Stimulated activated CD4-positive, alpha-beta T cell treated with anti-CD3 and anti-CD28 coated beads, Interleukin-2, amount 100 ng/mL, for 24 hours (primary cell): ENCODE data around the gene BRSK2.
"Not testable (repeated sequence)": the region's sequence is repeated elsewhere in the genome, so short reads cannot be mapped to it uniquely, and the experiment has no call there.

Experiments
- DNase-seq, 2 donors: peaks; one replicate each; pipeline ENCODE4 v3.0.0-alpha.2; 2020

The BRSK2 gene

DNA sequence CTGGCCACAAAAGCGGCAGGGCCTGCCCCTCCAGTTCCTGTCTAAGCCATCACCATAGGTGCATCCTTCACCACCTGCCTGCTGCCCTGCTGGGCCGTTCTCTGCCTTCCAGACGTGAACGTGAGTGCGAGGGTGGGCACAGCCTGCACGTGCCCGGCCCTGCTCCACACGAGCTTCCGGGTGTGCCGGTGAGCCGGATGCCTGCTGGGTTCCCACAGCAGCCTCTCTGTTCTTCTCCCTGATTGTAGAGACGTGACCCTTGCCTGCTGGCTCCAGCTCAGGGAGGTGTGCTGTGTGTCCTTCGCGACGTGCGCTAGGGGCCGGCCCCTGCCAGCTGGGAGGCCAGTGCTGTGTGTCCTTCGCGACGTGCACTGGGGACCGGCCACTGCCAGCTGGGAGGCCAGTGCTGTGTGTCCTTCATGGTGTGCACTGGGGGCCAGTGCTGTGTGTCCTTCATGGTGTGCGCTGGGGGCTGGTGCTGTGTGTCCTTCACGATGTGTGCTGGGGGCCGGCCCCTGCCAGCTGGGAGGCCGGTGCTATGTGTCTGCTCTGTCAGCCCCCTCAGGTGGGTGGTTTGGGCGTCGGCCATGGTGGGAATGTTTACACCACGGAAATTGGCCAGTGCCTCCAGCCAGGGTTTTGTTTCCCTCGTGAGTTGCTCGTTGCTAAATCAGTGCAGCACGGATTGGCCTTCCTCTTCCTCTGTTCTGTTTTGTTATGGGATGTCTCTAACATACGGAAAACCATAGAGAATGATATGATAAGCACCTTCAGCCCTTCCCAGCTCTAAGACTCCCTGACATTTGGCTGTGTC is 35.4 kb upstream of the BRSK2 start:
- DNase-seq, result no peak

DNA sequence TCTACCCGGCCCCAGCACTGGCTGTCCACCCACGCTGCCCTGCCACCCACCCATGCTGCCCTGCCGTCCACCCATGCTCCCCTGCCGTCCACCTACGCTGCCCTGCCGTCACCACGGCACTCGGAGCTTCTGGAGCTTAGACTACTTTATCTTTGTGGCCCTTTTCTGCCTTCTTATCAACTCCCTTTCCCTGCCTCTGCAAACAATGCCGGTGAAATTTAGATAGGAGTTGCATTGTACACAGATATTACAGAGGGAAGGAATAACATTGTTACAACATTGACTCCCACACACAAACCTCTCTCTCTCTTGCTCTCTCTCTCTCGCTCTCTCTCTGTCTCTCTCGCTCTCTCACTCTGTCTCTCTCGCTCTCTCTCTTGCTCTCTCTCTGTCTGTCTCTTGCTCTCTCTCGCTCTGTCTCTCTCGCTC is 33.7 kb upstream of the BRSK2 start:
- DNase-seq, result no peak

DNA sequence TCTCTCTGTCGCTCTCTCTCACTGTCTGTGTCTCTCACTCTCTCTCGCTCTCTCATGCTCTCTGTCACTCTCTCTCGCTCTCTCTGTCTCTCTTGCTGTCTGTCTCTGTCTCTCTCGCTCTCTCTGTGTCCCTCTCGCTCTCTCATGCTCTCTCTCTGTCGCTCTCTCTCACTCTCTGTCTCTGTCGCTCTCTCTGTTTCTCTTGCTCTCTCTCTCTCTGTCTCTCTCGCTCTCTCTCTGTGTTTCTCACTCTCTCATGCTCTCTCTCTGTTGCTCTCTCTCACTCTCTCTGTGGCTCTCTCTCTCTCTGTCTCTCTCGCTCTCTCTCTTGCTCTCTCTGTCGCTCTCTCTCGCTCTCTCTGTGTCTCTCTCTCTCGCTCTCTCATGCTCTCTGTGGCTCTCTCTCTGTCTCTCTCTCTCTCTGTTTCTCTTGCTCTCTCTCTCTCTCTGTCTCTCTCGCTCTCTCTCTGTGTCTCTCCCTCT is 33.2 kb upstream of the BRSK2 start:
- DNase-seq, result no peak

DNA sequence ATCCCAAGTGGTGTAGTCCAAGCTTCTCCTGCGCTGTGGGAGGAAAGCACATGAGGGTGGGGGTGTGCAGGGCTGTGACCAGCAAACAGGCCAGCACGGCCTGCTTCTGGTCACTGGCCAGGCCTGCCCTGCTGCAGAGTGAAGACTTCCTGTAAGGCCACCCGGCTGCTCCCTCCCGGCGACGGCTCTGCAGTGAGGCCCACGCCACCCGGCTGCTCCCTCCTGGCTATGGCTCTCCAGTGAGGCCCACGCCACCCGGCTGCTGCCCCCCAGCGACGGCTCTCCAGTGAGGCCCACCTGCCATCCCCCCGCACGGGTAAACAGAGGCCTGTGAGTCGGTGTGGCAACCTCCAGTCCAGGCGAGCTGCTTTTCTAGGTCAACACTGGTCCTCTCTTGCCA is 31.4 kb upstream of the BRSK2 start:
- no peak for DNase-seq

DNA sequence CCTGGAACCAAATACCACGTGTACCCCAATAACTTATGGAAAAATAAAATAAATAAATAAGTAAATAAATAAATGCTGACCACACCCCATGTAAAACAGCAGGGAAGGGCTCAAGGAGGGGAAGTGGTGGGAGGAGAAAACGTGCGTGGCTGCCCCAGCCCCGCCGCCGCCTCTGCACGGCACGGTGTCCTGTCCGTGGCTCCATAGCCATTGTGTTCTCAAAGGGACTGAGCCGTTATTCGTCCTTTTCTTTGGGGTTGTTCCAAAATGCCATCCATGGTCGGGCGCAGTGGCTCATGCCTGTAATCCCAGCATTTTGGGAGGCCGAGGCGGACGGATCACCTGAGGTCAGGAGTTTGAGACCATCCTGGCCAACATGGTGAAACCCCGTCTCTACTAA is 30.8 kb upstream of the BRSK2 start:
- not testable (repeated sequence) for DNase-seq

DNA sequence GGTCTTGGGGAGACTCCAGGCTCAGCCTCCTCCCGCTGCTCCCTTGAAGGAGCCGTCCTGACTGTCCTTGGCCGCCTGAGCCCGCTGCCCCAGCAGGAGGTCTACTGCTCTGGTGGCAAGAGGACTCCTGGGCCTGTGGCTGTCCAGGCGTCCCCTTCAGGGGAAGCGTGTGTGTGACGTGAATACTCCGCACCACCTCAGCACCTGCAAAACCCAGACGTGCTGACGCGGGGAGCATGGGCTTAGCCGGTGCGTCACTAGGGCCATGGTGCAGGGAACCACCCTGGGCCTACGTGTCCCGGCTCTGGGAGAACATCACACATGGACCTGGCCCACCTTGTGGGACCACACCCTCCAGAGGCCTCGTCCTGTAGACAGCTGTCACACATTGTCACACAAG is 30.2 kb upstream of the BRSK2 start:
- no peak for DNase-seq

DNA sequence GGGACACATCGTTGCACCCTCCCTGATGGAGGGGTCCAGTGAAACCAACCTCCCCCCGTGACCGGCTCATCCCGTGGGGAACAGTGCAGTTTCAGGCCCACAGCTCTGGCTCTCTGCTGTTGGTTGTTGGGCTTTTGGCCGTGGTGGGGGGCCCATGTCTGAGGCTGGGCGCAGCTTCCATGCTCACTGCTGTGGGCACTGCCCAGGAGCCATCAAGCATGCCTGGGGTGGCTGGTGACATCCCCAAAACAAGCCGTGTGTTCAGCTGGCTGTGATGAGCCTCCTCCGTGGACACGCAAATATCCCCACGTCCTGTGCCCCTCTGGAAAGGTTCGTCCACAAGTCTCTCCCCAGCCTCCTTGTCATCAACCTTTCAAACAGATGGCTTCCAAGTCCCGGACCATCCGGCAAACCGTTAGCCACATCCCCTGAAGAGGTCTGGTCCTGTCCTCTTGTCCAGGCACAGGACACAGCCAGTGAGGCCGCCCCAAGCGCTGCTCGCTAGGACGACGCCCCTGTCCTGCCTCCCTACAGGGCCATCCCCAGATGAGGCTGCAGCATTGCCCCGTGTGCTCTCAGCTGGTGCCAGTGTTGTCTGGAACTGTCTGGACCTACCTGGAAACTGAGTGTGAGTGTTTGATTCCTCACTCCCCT is 29.4 kb upstream of the BRSK2 start:
- DNase-seq, result no peak

DNA sequence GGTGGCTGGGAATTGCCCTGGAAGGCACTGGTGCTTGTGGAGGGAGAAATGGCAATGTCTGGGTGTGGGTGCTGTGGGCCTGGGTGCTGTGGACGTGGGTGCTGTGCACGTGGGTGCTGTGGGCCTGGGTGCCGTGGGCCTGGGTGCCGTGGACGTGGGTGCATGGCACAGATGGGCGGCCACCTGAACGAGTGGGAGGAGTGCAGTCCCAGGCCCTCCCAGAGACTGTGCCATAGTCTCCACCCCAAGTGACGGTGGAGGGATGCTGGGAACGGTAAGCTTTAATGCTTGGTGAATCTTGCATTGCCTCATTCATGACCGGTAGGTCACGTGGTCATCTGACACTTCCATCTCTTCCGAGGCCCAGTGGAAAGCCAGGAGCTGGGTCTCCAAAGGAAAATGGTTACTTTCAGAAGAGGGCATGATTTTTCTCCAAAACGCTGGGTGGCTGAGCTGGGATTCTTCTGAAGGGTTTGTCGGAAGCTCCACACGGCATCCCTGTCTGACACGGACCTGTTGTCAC is 28.8 kb upstream of the BRSK2 start:
- no peak for DNase-seq

DNA sequence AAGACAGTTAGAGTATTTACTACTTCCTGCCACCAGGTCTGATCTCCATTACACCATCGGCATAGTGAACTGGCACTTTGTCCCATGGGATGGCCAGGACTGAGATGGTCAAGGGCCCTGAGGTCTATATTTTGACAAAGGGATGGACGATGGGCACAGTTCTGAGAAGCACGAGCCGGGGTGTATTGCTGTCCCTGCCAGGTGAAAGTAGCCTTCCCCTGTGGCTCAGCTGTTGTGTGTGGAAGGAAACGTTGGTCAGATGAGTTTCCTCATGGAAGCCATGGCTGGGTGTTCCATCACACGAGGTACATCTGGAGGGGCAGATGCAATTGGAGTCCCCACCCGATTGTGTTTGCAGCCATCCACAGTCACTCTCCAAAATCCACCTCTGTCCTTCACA is 27.9 kb upstream of the BRSK2 start:
- DNase-seq, result no peak

DNA sequence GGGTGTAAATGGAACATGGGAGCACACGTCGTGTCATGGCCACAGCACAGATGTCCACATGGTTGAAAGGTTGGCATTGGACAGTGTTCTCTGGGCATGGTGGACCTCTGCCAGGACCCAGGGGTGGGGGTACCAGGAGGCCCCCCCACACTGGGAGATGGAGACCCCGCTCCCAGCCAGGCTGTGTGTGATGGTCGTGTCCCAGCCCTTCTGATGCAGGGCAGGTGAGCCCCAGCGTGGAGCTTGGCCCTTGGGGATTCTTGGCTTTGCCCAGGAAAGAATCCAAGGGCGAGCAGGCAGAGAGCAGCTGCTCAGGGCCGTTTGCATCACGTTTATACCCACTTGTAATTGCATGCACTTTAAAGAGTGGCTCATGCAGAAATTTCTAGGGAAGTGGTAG is 22.0 kb upstream of the BRSK2 start:
- no peak for DNase-seq

DNA sequence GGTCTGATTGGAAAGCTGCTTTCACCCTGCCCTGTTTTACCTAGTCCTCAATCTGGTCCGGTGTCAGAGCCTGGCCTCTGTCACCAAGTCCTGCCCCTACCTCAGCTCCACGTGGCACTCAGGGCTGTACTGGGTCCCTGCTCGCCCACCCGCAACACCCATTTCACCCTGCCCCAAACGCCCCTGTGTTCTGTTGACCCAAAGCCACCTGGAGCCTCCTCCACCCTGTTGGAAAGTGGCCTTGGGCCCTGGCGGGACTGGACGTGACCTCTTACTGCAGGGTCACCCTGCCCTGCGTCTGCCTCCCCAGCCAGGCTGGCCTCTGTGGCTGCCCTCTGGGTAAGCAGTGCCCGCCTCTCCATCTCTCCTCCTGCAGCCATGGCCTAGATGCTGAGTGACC is 21.5 kb upstream of the BRSK2 start:
- DNase-seq, result no peak

DNA sequence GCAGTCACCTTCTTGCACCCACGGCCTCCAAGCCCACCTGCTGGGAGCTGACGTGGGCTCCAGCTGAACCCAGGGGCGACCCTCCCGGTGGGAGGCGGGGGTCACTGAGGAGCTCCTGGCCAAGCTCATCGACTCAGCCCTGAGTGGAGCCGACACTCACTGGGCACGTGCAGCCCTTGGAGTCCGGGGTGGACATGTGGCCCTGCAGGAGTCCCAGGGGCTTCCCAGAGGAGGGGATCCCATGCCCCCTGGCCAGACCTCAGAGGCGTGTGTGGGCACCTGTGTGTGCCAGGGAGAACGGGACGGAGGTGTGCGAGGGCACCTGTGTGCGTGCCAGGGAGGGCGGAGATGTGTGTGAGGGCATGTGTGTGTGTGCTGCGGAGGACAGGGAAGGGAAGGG is 20.8 kb upstream of the BRSK2 start:
- no peak for DNase-seq

DNA sequence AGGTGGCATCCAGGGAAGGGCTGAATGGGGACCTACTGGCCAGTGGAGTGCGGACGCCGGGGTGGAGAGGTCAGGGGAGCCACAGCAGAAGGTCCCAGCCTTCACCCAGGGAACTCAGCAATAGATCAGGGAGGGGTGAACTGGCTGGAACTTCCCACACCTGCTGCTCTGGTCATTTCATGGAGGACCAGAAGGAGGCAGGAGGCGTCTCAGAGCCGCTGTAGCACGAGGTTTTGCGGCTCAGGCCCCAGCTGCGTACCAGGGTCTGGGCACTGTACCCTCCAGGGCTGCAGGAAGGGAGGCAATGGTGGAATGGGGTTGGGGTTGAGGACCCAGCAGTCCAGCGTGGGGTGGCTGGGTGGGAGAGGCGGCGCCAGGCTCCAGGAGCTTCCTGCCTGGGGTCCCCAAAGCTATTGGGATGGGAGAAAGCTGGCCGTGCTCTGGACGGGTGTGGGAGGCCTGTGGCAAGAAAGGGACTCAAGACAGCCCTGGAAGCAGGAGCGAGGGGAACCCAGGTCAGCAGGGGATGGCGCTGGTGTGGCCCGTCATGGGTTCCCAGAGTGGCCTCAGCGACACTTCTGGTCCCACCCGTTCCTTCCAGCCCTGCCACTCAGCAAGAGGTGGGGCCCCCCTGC is 20.2 kb upstream of the BRSK2 start:
- no peak for DNase-seq

DNA sequence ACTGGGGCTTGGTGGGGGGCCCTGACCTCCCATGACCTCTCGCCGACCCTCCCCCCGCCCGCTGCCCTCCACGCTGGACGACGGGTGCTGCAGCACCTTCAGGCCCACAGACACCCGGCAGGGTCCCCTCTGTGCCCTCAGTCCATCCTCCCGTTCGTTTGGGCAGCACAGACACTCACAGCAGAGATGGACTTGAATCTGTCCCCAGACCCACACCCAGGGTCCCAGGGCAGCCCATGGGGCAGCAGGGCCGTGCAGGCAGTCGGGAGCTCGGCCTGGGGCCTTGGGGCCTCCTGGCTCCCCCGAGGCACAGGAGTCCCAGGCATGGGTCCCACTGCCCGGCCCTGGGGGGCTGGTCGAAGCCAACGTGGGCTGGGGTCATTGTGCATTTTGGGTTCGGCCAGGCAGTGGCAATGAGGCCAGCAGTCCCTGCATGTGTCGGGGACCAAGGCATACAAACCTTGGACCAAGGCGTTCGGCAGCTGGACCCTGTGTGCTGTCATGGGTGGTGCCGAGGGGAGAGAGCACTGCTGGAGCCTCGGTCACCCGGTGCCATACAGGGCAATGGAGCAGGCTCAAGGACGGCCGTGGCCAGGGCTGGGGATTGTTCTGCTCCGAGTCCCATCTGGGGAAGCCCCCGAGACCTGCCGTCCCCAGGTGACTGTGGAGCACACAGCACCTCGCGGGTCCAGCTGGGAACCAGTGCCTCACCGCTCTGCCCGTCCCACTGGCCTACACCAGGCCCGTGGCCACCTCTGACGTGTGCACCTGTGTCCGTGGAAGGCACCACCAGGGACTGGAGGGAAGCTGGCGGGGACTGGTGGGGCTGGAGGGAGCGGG is 19.3 kb upstream of the BRSK2 start:
- no peak for DNase-seq

DNA sequence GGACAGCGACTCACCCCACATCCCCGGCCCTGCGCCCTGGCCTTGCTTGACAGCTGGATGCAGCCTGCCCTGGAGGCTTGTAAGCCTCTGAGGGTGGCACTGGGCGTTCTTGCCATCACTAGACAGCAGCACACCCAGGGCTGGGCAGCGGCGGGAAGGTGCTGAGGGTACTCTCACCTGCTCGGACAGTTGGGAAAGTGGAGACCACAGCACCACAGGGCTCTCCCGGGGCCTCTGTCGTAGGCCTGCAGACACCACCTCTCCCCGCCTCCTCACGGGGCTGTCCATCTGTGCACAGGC is 18.8 kb upstream of the BRSK2 start:
- no peak for DNase-seq

DNA sequence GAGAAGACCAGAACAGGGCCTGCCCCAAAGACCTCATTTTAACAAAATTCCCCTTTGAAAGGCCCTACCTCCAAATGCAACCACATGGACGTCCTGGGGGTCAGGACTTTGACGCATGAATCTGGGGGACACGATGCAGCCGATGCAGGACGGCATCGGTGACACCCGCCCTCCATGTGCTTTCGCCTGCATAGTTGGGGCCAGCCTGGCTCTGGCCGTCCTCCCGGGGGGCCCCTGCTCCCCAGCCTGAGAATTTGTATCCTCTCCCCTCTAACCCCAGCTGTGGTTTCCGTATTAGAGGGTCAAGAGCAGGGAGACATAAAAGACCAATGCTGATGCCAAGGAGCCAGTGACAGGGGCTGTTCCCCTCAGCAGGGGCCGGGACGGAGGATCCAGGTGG is 18.4 kb upstream of the BRSK2 start:
- no peak for DNase-seq

DNA sequence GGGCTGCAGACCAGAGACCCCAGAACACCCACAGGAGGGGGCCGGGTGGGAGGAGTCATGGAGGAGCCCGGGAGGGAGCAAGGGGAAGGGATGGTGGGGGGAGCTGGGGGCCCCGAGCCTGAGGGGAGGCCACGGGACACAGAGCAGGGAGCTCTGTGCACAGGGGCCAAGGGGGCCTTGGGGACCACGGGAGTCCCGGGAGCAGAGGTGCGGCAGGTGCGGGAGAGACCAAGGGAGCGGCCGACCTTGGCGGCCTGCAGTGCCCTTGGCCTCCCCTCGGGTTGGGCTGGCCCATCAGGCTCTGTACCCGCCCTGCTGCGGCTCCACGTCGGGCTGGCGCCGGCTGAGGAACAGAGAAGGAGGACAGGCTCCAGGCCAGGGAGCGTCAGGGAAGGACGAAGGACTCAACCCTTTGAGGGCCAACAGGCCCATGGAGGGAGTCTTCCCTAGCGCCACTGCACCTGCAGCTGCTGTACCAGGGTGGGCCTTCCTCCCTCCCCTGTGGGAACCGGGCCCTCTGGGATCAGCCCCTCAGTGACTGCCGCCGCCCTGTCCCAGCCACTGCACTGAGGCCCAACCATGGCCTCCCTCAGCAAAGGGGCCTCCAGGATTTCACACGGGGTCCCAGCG is 17.8 kb upstream of the BRSK2 start:
- DNase-seq, result no peak

DNA sequence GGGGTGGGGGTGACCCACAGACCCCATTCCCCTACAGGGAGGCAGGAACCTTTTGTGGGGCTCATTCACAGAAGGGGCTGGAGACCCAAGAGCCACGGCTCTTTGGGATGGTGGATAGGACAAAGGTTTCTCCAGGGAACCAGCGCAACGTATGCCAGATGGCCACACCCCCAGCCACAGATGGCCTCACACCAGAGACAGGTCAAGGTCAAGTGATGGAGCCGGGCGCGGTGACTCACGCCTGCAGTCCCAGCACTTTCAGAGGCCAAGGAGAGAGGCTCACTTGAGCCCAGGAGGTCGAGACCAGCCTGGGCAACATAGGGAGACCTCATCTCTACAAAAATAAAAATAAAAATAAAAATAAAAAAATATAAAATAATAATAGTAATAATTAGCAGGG is 17.1 kb upstream of the BRSK2 start:
- no peak for DNase-seq

DNA sequence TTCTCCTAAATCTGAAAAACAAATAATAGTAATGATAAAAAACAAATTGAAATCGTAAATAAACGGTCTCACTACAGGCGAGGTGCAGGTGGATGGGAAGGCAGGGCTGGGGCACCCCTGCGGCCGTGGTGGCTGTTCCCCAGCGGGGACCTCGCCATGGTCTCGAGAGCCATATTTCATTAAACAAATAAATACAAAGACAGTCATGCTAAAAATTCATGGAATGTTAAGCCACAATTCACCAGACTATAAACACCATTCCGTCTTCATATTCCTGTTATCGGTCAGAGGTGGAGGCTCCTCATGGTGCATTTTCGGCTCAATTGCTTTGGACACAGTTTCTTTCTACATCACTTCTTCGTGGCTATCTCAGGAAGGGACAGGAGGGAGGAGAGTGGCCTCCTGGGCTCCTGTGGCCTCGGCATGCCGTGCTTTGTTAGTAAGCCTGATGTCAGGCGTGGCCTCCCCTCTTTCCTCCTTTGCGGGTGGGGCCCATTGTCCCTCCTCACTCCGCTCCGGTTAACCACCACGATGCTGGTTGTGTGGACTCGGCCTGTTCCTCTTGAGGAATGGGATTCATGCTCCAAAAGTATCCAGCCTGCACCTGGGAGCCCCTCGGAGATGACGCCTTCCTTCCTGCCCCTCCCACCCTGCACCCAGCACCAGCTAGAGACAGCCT is 16.1 kb upstream of the BRSK2 start:
- no peak for DNase-seq

DNA sequence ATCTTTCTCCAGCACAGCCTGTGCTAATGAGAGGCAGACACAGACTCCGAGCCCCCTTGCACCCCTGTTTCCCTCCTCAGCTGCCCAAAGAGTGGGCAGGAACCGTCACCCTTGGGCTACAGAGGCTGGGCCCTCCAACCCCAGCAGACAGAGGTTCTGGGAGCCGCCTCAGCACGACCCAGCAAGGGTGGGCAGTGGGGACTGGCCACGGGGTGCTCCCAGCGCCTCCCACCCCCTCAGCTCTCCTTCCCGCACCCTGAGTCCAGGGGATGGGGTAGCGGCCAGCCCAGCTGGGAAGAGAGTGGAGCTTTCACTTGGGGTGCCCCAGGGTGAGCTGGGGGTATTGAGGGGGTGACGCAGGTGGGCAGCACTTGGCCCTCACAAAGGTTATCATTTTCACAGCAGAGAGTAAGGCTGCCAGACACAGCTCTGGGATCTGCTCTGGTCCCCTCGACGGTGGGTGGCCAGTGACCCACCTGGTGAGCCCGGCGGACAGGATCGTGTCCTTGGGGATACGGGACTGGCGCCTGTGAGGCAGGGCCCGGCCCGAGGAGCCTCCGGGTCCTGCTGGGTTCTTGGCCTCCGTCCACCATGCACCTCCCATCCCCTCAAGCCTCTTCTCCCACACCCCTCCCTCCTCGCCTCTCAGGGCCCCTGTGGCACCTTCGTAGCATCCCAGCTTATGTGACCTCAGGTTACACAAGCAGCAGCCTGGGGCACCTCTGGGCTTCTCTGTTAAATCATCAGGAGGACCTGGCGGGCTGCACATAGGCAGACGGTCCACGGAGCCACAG is 14.4 kb upstream of the BRSK2 start:
- no peak for DNase-seq

DNA sequence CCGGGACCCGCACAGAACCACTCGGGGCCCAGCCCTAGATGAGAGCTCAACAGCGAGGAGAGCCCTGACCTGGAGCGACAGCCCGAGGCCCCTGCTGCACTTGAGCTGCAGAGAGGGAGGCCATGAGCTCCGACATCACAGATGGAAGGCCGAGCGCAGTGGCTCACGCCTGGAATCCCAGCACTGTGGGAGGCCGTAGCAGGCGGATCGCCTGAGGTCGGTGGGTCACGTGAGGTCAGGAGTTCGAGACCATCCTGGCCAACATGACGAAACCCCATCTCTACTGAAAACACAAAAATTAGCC is 13.8 kb upstream of the BRSK2 start:
- no peak for DNase-seq
